Measurements from ENCODE around the gene TFAP2B.

The TFAP2B gene

GRCh38 chr6:50849796-50850180, 31.1 kb downstream of the TFAP2B start:
- DNase-seq, result no peak

- no peak for DNase-seq
Observed at GRCh38 chr6:50850223-50851048, 31.8 kb downstream of the TFAP2B start.

DNA sequence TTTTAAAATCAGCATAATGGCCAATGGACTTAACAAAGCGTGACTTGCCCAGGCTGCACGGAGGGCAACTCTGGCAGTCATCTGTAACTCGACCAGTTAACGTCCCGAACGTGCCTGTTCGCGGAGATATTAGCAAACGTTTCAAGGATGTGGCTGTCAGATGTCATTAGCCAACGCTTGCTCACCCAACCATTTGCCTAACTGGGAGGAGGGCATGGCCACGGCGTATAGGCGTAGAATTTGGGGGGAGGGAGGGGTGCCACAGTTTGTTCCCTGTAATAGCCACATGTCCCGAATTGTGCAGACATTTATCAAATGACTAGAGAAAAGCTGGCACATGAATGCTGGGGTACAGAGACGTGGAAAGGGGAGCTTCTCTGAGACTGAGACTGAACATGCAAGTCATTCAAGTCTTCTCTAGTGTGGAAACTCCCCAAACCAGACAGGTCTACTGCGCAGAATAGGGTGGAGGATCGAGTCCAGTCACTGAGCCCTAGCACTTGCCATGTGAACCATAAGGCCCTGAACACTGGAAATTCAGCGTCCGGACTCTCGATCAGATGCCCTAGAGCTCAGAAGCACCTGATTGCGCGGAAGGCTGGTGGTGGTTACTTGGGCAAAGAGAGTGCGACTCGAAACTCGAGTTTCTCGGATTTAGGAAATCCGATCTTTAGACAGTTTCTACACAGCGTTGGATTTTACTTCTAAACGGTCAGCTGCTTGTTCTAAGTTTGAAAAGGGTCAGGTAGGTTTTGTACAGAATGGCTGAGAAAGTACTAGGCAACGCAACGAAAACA, 32.6 kb downstream of the TFAP2B start:
- DNase-seq, result no peak

DNA sequence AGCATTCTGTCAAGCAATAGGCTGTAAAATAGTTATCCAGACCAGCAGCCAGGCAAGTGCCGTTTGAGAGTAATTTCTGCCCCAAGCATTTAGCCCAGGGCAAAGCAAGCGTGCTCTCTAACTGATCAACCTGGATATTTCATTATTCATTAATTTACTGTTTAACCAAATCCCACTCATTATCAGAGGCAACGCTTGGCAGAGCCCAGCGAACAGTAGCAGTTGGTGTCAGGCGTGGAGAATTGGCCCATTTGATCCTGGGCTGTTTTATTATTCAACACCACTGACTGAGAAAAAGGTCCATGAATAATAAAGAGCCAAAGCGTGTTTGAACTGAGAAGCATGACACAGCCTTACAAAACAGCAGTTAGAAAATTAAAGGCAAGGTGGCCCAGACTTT, 35.3 kb downstream of the TFAP2B start:
- no peak for DNase-seq

DNA sequence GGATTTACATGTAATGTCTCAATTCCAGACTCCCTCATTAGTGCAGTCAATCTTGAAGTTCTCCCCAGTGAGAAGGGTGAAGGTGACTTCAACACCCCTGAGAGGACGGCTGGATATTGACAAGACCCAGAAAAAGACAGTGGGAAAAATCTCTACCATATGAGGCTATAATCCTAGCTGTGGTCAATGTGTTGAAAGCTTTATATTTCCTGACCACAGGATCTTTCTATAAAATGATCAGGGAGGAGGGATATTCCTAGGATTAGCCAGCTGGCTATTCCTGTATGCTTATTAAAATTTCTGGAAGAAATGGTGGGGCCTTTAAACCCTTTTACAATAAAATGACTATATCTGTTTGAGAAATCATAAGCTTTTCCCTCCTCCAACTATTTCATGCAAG, 43.0 kb downstream of the TFAP2B start:
- no peak for DNase-seq

- DNase-seq, result no peak
Observed at GRCh38 chr6:50862176-50862575, 43.5 kb downstream of the TFAP2B start.

GRCh38 chr6:50864601-50865000, 45.9 kb downstream of the TFAP2B start:
- no peak for DNase-seq

DNA sequence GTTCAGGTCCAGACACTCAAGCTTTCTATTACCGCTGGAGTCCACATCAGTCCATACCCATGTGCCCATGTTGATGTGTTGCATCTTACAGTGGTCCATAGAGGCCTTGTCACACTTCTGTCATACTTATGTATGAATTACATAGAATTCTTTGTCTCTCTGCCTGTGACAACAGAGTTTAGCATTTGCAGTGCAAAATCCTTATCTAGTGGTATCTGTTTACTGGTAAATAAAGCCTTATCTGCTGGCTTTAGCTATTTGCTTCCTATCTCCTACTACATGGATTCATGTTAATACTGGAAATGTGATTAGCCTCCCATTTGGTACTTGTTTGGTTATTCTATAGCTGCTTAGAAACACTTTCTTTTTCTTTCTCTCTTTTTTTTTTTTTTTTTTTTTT, 49.8 kb downstream of the TFAP2B start:
- DNase-seq, result no peak

DNA sequence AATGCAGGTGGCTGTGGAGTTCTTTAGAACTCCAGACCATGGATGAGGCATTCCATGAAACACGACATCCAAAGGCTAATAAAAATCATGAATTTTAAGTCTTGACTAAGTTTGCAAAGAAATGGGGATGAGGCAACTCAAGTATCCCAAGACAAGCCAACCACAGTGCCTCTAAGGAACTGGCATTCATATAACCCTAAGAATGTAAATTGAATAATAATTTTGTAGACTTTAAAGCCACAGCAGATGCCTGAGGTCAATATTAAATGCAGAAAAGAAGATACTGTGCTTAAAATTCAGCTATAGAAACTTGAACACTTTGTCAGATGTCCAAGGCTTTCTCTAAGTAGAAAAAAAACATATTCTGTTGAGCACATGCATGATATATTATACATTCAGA, 54.5 kb downstream of the TFAP2B start:
- no peak for DNase-seq

DNA sequence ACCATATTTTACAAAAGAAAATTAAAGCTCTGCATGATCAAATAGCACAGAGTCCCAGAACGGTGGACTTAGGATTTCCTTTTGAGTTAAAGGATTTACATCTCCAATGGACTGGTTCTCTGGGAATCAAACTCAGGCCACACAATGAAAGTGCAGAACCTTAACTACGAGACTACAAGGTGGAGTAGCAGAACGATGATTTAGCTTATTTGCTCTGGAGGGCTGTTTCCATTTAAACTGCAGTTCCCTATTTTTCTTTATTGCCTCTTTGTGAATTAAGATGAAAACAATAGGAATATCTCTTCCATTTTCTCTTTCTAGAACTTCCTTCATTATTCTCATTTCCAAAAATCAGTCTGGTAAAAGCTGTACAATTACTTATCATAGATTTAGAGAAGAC, 65.7 kb downstream of the TFAP2B start:
- DNase-seq, result no peak

GRCh38 chr6:50887112-50887511, 68.4 kb downstream of the TFAP2B start:
- no peak for DNase-seq

DNA sequence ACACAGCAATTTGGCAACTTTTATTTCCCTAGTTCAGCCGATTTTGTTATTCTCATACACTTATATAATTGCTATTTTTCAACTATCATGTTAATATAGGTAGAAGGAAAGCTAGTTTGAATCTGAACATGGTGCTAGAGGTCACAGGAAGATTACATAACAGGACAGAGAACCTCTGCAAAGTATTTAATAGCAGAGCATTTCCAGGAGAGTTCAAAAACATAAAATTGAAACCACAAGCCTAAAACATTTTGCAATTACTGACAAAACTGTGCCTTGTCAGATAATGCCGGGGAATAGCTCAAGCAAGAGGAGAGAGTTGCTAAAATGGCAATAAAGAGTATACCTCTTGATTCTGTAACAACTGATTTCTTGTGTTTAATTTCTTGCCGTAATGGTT, 70.8 kb downstream of the TFAP2B start:
- no peak for DNase-seq

- no peak for DNase-seq
Observed at GRCh38 chr6:50889935-50890334, 71.3 kb downstream of the TFAP2B start.

DNA sequence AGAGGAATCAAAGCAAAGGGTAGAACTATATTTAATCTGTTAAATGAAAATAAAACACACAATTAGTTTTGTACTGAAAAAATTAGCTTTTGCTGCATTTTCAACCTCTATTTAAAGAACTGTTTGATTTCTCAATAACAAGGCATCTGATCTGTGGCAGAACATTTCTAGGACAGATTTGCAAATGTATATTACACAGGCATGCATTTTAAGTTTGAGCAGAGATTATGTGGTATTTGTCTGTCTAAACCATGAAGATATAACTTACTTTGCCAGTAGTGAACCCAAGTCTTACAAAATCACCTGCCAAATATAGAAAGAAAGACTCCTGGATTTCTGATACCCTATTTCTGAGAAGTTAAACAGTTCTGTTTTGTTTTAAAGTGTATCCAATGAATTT, 71.9 kb downstream of the TFAP2B start:
- DNase-seq, result no peak

- DNase-seq, result no peak
Observed at GRCh38 chr6:50891290-50891689, 72.6 kb downstream of the TFAP2B start.
